IMR-90 (cell line): Measurements from ENCODE around the gene ECM1. TPM values are rescaled to one million over a fixed set of nuclear protein-coding genes. Genes with fewer than 3 reads are reported as not detected.

Experiments
- ATAC-seq: fragments of 200-7000 bp; cut with Tn5 transposase; 2 replicates; pipeline ENCODE4 v1.9.1; 2020; ENCODE audit warnings: low read depth, mild to moderate bottlenecking, moderate library complexity
- BruUV-seq: library from RNA; stranded (reverse); fragments of 400-500 nt; replicated peaks from 2 replicates; lab custom pipeline; 2021; lab: Mats Ljungman, UMichigan
- CTCF ChIA-PET: fragments of 300-600 bp; formaldehyde crosslinking; extraction: SDS; loops from one replicate; lab custom pipeline; 2021; ENCODE audit warnings: antibody characterized with exemption; lab: Yijun Ruan, JAX
- POLR2A ChIA-PET: fragments of 300-600 bp; sonication (Branson Sonifier 250); formaldehyde crosslinking; loops from one replicate; lab custom pipeline; 2022; ENCODE audit warnings: antibody characterized with exemption; ENCODE audit not compliant: unreplicated experiment; lab: Charles Lee
- DNase-seq: peaks from one replicate; pipeline ENCODE4 v3.0.0; 2013
- H2AFZ ChIP-seq: replicated peaks from 2 replicates; pipeline ENCODE3; 2013; ENCODE audit warnings: low read length, mild to moderate bottlenecking; ENCODE audit not compliant: poor library complexity
- H2AK5ac ChIP-seq: 2 replicates; pipeline ENCODE4 v1.6.1; 2013; ENCODE audit warnings: low read depth, low read length, inconsistent platforms
- H2AK9ac ChIP-seq: replicated peaks from 2 replicates; pipeline ENCODE3; 2013; ENCODE audit warnings: mild to moderate bottlenecking, low read depth, low read length, moderate library complexity; ENCODE audit not compliant: poor library complexity
- H2BK120ac ChIP-seq: 2 replicates; pipeline ENCODE4 v1.6.1; 2013; ENCODE audit warnings: low read depth, low read length, inconsistent platforms
- H2BK15ac ChIP-seq: 3 replicates; pipeline ENCODE4 v1.6.1; 2013; ENCODE audit warnings: low read depth, low read length, inconsistent platforms
- H2BK20ac ChIP-seq: 2 replicates; pipeline ENCODE4 v1.6.1; 2013; ENCODE audit warnings: low read depth, mild to moderate bottlenecking, inconsistent platforms, low read length, moderate library complexity
- H2BK5ac ChIP-seq: 2 replicates; pipeline ENCODE4 v1.6.1; 2013; ENCODE audit warnings: mild to moderate bottlenecking, low read depth, low read length, inconsistent platforms; ENCODE audit not compliant: poor library complexity, severe bottlenecking
- H3K14ac ChIP-seq: replicated peaks from 2 replicates; pipeline ENCODE4 v1.6.1; 2013; ENCODE audit warnings: low read depth, low read length, inconsistent platforms
- H3K18ac ChIP-seq: 2 replicates; pipeline ENCODE4 v1.6.1; 2013; ENCODE audit warnings: low read depth, low read length, control low read depth
- H3K23ac ChIP-seq: 2 replicates; pipeline ENCODE4 v1.6.1; 2013; ENCODE audit warnings: low read depth, low read length, inconsistent platforms
- H3K27ac ChIP-seq: 2 replicates; pipeline ENCODE4 v1.5.1; 2013; ENCODE audit warnings: mild to moderate bottlenecking, control low read depth, low read length; ENCODE audit not compliant: insufficient read depth
- H3K27me3 ChIP-seq: 2 replicates; pipeline ENCODE4 v1.6.1; 2013; ENCODE audit warnings: low read length; ENCODE audit not compliant: control insufficient read depth, insufficient read depth
- H3K36me3 ChIP-seq: 2 replicates; pipeline ENCODE4 v1.6.1; 2013; ENCODE audit warnings: low read length, mixed read lengths; ENCODE audit not compliant: control insufficient read depth, insufficient read depth
- H3K4ac ChIP-seq: 2 replicates; pipeline ENCODE4 v1.6.1; 2013; ENCODE audit warnings: low read depth, low read length, inconsistent platforms
- H3K4me1 ChIP-seq: 2 replicates; pipeline ENCODE4 v1.6.1; 2013; ENCODE audit warnings: low read length, mixed read lengths; ENCODE audit not compliant: control insufficient read depth, insufficient read depth
- H3K4me2 ChIP-seq: 2 replicates; pipeline ENCODE4 v1.6.1; 2013; ENCODE audit warnings: low read depth, mild to moderate bottlenecking, control low read depth, low read length, moderate library complexity
- H3K4me3 ChIP-seq: 2 replicates; pipeline ENCODE4 v1.5.1; 2013; ENCODE audit warnings: low read depth, mild to moderate bottlenecking, control low read depth, low read length, moderate library complexity; ENCODE audit not compliant: insufficient read depth
- H3K56ac ChIP-seq: 2 replicates; pipeline ENCODE4 v1.6.1; 2013; ENCODE audit warnings: low read length, inconsistent platforms; ENCODE audit not compliant: insufficient read depth; ENCODE audit errors: extremely low read depth
- H3K79me1 ChIP-seq, 2 experiments: 2 replicates each; pipeline ENCODE4 v1.6.1; 2013; ENCODE audit warnings: low read length in 2 of 2, inconsistent platforms in 1 of 2, low read depth in 1 of 2
- H3K9ac ChIP-seq: 2 replicates; pipeline ENCODE4 v1.6.1; 2013; ENCODE audit warnings: low read depth, low read length, control low read depth
- H3K9me1 ChIP-seq: 2 replicates; pipeline ENCODE4 v1.6.1; 2013; ENCODE audit warnings: low read length, inconsistent platforms; ENCODE audit not compliant: insufficient read depth
- H3K9me3 ChIP-seq: 2 replicates; pipeline ENCODE4 v1.6.1; 2013; ENCODE audit warnings: low read length; ENCODE audit not compliant: control insufficient read depth, insufficient read depth
- H4K20me1 ChIP-seq: 2 replicates; pipeline ENCODE4 v1.6.1; 2013; ENCODE audit warnings: low read length, inconsistent platforms; ENCODE audit not compliant: insufficient read depth
- H4K5ac ChIP-seq: 2 replicates; pipeline ENCODE4 v1.6.1; 2013; ENCODE audit warnings: mild to moderate bottlenecking, low read depth, low read length, control low read depth
- H4K8ac ChIP-seq, 2 experiments: 2 replicates each; pipeline ENCODE4 v1.6.1; 2013; ENCODE audit warnings: low read depth in 2 of 2, low read length in 2 of 2, control low read depth in 1 of 2, inconsistent platforms in 1 of 2
- H4K91ac ChIP-seq: 2 replicates; pipeline ENCODE4 v1.6.1; 2013; ENCODE audit warnings: low read depth, low read length, inconsistent platforms; ENCODE audit not compliant: insufficient read depth
- BHLHE40 ChIP-seq: fragments of 150-350 bp; IDR thresholded peaks from 2 replicates; pipeline ENCODE4 v1.6.1; 2016; ENCODE audit warnings: mild to moderate bottlenecking, low read depth, low read length
- CEBPB ChIP-seq: IDR thresholded peaks from 2 replicates; pipeline ENCODE4 v1.6.1; 2012; ENCODE audit warnings: low read depth, low read length, improper control_type of control experiment
- CHD1 ChIP-seq: IDR thresholded peaks from 2 replicates; pipeline ENCODE4 v1.6.1; 2012; ENCODE audit warnings: low read depth, low read length, improper control_type of control experiment
- CTCF ChIP-seq: conservative IDR thresholded peaks from 2 replicates; pipeline ENCODE4 v1.5.1; 2012; ENCODE audit warnings: mild to moderate bottlenecking, low read depth, low read length, improper control_type of control experiment
- ELK1 ChIP-seq: fragments of 150-350 bp; IDR thresholded peaks from 2 replicates; pipeline ENCODE4 v1.6.1; 2016; ENCODE audit warnings: low read depth, mild to moderate bottlenecking, low read length, moderate library complexity, borderline replicate concordance
- FOS ChIP-seq: fragments of 150-350 bp; IDR thresholded peaks from 2 replicates; pipeline ENCODE4 v1.6.1; 2016; ENCODE audit warnings: low read depth, low read length
- MAFK ChIP-seq: IDR thresholded peaks from 2 replicates; pipeline ENCODE4 v1.6.1; 2012; ENCODE audit warnings: low read depth, low read length, improper control_type of control experiment
- MAZ ChIP-seq: IDR thresholded peaks from 2 replicates; pipeline ENCODE4 v1.6.1; 2012; ENCODE audit warnings: low read depth, mild to moderate bottlenecking, low read length, improper control_type of control experiment, moderate library complexity, borderline replicate concordance
- MXI1 ChIP-seq: IDR thresholded peaks from 2 replicates; pipeline ENCODE4 v1.6.1; 2012; ENCODE audit warnings: low read depth, mild to moderate bottlenecking, low read length, moderate library complexity, borderline replicate concordance
- NFE2L2 ChIP-seq: fragments of 150-350 bp; IDR thresholded peaks from 2 replicates; pipeline ENCODE4 v1.6.1; 2016; ENCODE audit warnings: low read depth, mild to moderate bottlenecking, low read length
- POLR2A ChIP-seq: IDR thresholded peaks from 2 replicates; pipeline ENCODE4 v1.6.1; 2012; ENCODE audit warnings: mild to moderate bottlenecking, low read depth, low read length
- RAD21 ChIP-seq: IDR thresholded peaks from 2 replicates; pipeline ENCODE4 v1.6.1; 2012; ENCODE audit warnings: low read length, improper control_type of control experiment
- RCOR1 ChIP-seq: IDR thresholded peaks from 2 replicates; pipeline ENCODE4 v1.6.1; 2012; ENCODE audit warnings: mild to moderate bottlenecking, low read length, improper control_type of control experiment; ENCODE audit not compliant: insufficient replicate concordance
- RFX5 ChIP-seq: IDR thresholded peaks from 2 replicates; pipeline ENCODE4 v1.8.0; 2012; ENCODE audit warnings: low read depth, mild to moderate bottlenecking, low read length, moderate library complexity
- SMC3 ChIP-seq: fragments of 150-350 bp; IDR thresholded peaks from 2 replicates; pipeline ENCODE4 v1.6.1; 2016; ENCODE audit warnings: low read depth, mild to moderate bottlenecking, antibody characterized with exemption, low read length, moderate library complexity
- USF2 ChIP-seq: fragments of 150-350 bp; IDR thresholded peaks from 2 replicates; pipeline ENCODE4 v1.6.1; 2017; ENCODE audit warnings: mild to moderate bottlenecking, antibody characterized with exemption, low read length, low read depth
- WGBS, 2 experiments: methylation state at CpG; one replicate each; pipeline versions ENCODE4 v1.1.5 to v1.1.7; 2013; ENCODE audit warnings: missing lambda C conversion rate in 2 of 2; ENCODE audit not compliant: insufficient read length in 1 of 2; ENCODE audit errors: extremely low coverage in 2 of 2; 5-methylcytosine and 5-hydroxymethylcytosine counted together
- dilution Hi-C: fragments of 300-500 bp; cut with HindIII; formaldehyde crosslinking; loops from one replicate; pipeline ENCODE4 v1.14.3; 2018; ENCODE audit warnings: low sequenced_read_pairs; ENCODE audit not compliant: unreplicated experiment
- in situ Hi-C: fragments of 300-500 bp; cut with MboI; formaldehyde crosslinking; loops from 3 replicates; pipeline ENCODE4 v1.14.3; 2019; ENCODE audit warnings: low sequenced_read_pairs, inconsistent platforms, mixed read lengths
- intact Hi-C: fragments of 100-400 bp; cut with micrococcal nuclease; formaldehyde crosslinking; loops from 2 replicates; pipeline ENCODE4 v1.10.0; 2022
- polyA plus RNA-seq, 3 experiments: library from polyadenylated mRNA; depleted of rRNA; stranded (reverse); fragments of >200 nt; gene quantifications; 2 replicates each; pipeline ENCODE4 v1.2.3, GENCODE V29; 2012; ENCODE audit warnings: low replicate concordance in 1 of 3
- total RNA-seq: library from RNA; depleted of rRNA; stranded (reverse); fragments of >200 nt; gene quantifications from 2 replicates; pipeline ENCODE4 v1.2.3, GENCODE V29; 2012

Gene ECM1
- total and polyA plus RNA-seq, 2 of the 4 experiments (the other 2 are of a cell fraction), result 20.1 to 230 TPM

- dilution Hi-C loops, result no loop called here
- no peak for ATAC-seq
Measured at GRCh38 chr1:150557065-150557600, 49.2 kb downstream of the ECM1 start.

More at GRCh38 chr1:150557065-150557600, 49.2 kb downstream of the ECM1 start:
- Histone ChIP-seq H3K23ac (no peak overlapping the region), H2AK5ac (no peak overlapping the region), H2AFZ (no peak overlapping the region), H4K91ac (no peak overlapping the region), H3K9ac (no peak overlapping the region), H4K8ac (no peak overlapping the region), H3K4me1 (peaks cover 17% of the 10 kb centered on the region), H3K27ac (no peak overlapping the region), H4K5ac (no peak overlapping the region), H2AK9ac (no peak overlapping the region), H3K4me2 (no peak overlapping the region), H2BK20ac (no peak overlapping the region), H3K14ac (no peak overlapping the region), H4K20me1 (peaks cover 18% of the 10 kb centered on the region), H3K79me1 (peaks cover 8 to 65% of the 10 kb centered on the region in 2 experiments), H3K9me1 (peaks cover 11% of the 10 kb centered on the region), H3K18ac (no peak overlapping the region), H2BK15ac (no peak overlapping the region), H3K36me3 (peaks cover 5% of the 10 kb centered on the region), H3K4ac (no peak overlapping the region), H3K9me3 (no peaks in the 10 kb centered on the region), H2BK5ac (no peak overlapping the region), H3K4me3 (no peak overlapping the region), H3K56ac (no peak overlapping the region), H2BK120ac (no peak overlapping the region), H3K27me3 (no peaks in the 10 kb centered on the region)
- POLR2A ChIA-PET, result no interaction called here
- DNase-seq, result no peak
- TF ChIP-seq POLR2A, result no peak
- no peak for TF ChIP-seq NFE2L2
- TF ChIP-seq CHD1, result no peak
- no peak for TF ChIP-seq CTCF
- no peak for TF ChIP-seq MAFK
- no peak for TF ChIP-seq USF2
- no peak for TF ChIP-seq ELK1
- no peak for TF ChIP-seq MXI1
- no peak for TF ChIP-seq SMC3
- TF ChIP-seq RAD21, result no peak
- TF ChIP-seq BHLHE40, result no peak
- no peak for TF ChIP-seq FOS
- no peak for TF ChIP-seq RFX5
- no peak for TF ChIP-seq CEBPB
- TF ChIP-seq RCOR1, result no peak
- no peak for TF ChIP-seq MAZ
- BruUV-seq, result no TSS peak
- intact Hi-C loops (no loop called here), in situ Hi-C loops (loop anchor here (10.0 kb wide), 1 partner anchor 292 kb away; the partner anchor contains the start of gene APH1A)
- 90% methylated on average over 18 of the region's 26 CpGs; no CpG with 5 or more reads in 1 of the 2 experiments for WGBS, 2 experiments
- CTCF ChIA-PET, result no interaction called here
